ENCODE data around the gene IQCM.

IQCM gene

GRCh38 chr4:149768477-149768876 lies 47.2 kb downstream of the IQCM start:
- DNase-seq: no peak

GRCh38 chr4:149766135-149766534 lies 49.5 kb downstream of the IQCM start:
- no peak for DNase-seq

GRCh38 chr4:149765630-149766029 lies 50.0 kb downstream of the IQCM start:
- DNase-seq: no peak

- no peak for DNase-seq
Measured at GRCh38 chr4:149755969-149756368, 59.7 kb downstream of the IQCM start.

GRCh38 chr4:149754526-149754925 lies 61.1 kb downstream of the IQCM start:
- DNase-seq: no peak

GRCh38 chr4:149752729-149753128 lies 62.9 kb downstream of the IQCM start:
- no peak for DNase-seq

DNA sequence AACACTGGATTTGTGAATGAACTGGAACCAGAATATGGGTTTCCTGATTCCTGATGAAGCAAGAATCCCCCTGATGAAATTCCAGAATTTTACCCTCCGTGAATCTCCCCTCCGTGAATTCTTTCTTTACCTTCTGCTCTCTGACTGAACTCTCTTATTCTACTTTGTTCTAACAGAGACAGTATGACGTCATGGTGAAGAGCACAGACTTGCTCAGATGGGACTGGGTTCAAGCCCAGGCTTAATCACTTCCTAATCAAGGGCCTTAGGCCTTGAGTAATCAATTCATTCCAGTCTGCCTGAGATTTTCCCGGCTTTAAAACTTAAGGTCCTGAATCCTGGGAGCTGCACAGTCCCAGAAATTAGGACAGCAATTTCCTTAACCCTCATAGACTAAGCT lies 64.5 kb downstream of the IQCM start:
- DNase-seq: no peak

- no peak for DNase-seq
Measured at GRCh38 chr4:149749784-149750183, 65.9 kb downstream of the IQCM start.

- DNase-seq: no peak
Measured at GRCh38 chr4:149747646-149748045, 68.0 kb downstream of the IQCM start.

DNA sequence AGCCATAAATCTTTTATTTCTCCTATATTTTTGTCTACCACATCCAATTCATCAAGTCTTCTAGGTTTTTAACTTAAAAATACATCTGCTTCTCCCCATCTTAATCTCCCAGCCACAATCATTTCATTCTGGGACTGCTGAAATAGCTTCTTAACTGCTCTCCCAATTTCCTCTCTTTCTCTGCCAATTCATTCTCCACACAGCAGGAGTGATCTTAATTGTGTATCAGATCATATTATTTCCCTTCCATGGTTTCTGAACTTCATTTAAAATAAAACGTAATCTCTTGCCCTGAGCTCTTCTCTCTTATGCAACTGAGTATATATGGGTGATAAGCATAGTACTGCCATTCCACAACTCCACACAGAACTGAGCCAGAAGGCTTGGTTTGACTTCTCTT lies 69.4 kb downstream of the IQCM start:
- no peak for DNase-seq

GRCh38 chr4:149741186-149741831 lies 74.3 kb downstream of the IQCM start:
- DNase-seq: no peak

GRCh38 chr4:149738156-149738555 lies 77.5 kb downstream of the IQCM start:
- no peak for DNase-seq

DNA sequence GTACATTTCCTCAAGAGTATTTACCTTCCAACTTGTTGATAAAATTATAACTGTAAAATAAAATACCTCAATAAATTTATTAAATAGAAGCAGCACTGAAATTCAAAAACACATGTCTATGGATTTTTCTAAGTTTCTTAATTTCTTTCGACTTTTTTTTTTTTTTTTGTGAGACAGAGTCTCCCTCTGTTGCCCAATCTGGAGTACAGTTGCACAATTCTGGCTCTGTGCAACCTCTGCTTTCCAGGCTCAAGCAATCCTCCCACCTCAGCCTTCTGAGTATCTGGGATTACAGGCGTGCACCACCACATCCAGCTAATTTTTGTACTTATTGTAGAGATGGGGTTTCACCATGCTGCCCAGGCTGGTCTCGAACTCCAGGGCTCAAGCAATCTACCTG lies 79.8 kb downstream of the IQCM start:
- DNase-seq: no peak

- no peak for DNase-seq
Measured at GRCh38 chr4:149728444-149728843, 87.2 kb downstream of the IQCM start.

GRCh38 chr4:149727663-149728062 lies 88.0 kb downstream of the IQCM start:
- no peak for DNase-seq

GRCh38 chr4:149723065-149723464 lies 92.6 kb downstream of the IQCM start:
- no peak for DNase-seq

GRCh38 chr4:149719806-149720205 lies 95.8 kb downstream of the IQCM start:
- no peak for DNase-seq

DNA sequence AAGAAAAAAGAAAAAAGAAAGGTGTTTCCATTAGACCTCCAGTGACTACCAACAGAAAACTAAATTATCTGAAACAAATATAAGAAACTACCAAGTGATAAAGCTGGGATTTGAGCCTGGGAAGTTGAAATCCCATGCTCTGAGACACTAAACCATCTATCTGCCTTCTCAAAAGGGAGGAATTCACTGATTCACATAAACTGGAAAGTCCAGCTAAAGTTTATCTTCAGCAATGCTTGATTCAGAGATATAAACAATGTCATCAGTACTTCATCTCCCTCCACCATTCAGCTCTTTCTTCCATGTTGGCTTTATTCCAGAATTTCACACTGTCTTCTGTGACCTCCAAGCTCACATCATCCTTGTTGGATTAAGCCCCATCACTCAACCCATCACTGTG lies 96.3 kb downstream of the IQCM start:
- no peak for DNase-seq

- DNase-seq: no peak
Measured at GRCh38 chr4:149718500-149718899, 97.1 kb downstream of the IQCM start.

GRCh38 chr4:149716728-149717127 lies 98.9 kb downstream of the IQCM start:
- no peak for DNase-seq

GRCh38 chr4:149715822-149716585 lies 99.6 kb downstream of the IQCM start:
- no peak for DNase-seq

GRCh38 chr4:149713031-149713430 lies 102.6 kb downstream of the IQCM start:
- DNase-seq: no peak

- no peak for DNase-seq
Measured at GRCh38 chr4:149711593-149712365, 103.9 kb downstream of the IQCM start.

DNA sequence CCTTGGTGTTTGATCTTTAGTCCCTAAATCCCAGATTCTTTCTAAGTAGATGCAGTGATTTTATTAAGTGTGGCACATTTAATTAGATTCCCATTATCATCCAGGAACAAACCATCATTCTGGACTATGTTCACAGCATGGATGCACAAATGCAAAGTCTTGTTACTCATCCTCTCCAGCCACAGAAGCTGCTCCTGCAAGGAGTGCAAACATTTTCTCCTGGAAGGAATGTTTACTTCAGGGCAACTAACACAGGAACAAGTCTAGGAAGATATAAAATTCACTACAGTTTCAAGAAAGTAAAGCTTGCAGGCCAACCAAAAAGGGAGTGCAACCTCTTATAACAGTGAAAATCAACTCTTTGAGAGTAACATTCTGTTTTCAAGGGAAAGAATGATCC lies 106.0 kb downstream of the IQCM start:
- DNase-seq: no peak

All from activated CD4-positive, alpha-beta T cell treated with anti-CD3 and anti-CD28 coated beads, Interleukin-2, amount 50 U/mL, for 48 hours (primary cell).